ENCODE measurements around the gene RNF10.
"Not testable (repeated sequence)": the region's sequence is repeated elsewhere in the genome, so short reads cannot be mapped to it uniquely, and the experiment has no call there.

The RNF10 gene

GRCh38 chr12:120528861-120529525 is 5.2 kb upstream of the RNF10 start, which contains the start of gene COQ5:
Gene COQ5 (minus strand): TSS chr12:120529158. CDS start chr12:120529141, 17 bp downstream.
- DNase-seq: peak; percentile 86 to 87

- peak in 1 of 2 donors; percentile 19 for DNase-seq
Observed at GRCh38 chr12:120529641-120530417, 4.3 kb upstream of the RNF10 start.

- not testable (repeated sequence) for DNase-seq
Observed at GRCh38 chr12:120530418-120530761, 3.8 kb upstream of the RNF10 start.

- DNase-seq: no peak
Observed at GRCh38 chr12:120532701-120533238, 1.4 kb upstream of the RNF10 start.

- peak; percentile 58 to 60 for DNase-seq
Observed at GRCh38 chr12:120534703-120535655, 823 bp downstream of the RNF10 start.

GRCh38 chr12:120536064-120536791 is 2.1 kb downstream of the RNF10 start:
- peak; percentile 13 to 23 for DNase-seq

- no peak for DNase-seq
Observed at GRCh38 chr12:120537856-120538220, 3.7 kb downstream of the RNF10 start.

- no peak for DNase-seq
Observed at GRCh38 chr12:120538281-120539156, 4.4 kb downstream of the RNF10 start.

- DNase-seq: no peak
Observed at GRCh38 chr12:120539303-120539702, 5.1 kb downstream of the RNF10 start.

- no peak for DNase-seq
Observed at GRCh38 chr12:120540445-120540844, 6.3 kb downstream of the RNF10 start.

- no peak for DNase-seq
Observed at GRCh38 chr12:120542166-120542565, 8.0 kb downstream of the RNF10 start.

GRCh38 chr12:120544691-120545090 is 10.5 kb downstream of the RNF10 start:
- DNase-seq: no peak

- DNase-seq: no peak
Observed at GRCh38 chr12:120546050-120546386, 11.9 kb downstream of the RNF10 start.

- DNase-seq: no peak
Observed at GRCh38 chr12:120554678-120555077, 20.5 kb downstream of the RNF10 start.

GRCh38 chr12:120557589-120557988 is 23.4 kb downstream of the RNF10 start:
- no peak for DNase-seq

- no peak for DNase-seq
Observed at GRCh38 chr12:120562906-120563305, 28.8 kb downstream of the RNF10 start.

GRCh38 chr12:120563495-120563894 is 29.3 kb downstream of the RNF10 start:
- no peak for DNase-seq

GRCh38 chr12:120571299-120571698 is 37.1 kb downstream of the RNF10 start:
- DNase-seq: no peak

GRCh38 chr12:120573560-120573959 is 39.4 kb downstream of the RNF10 start:
- no peak for DNase-seq

GRCh38 chr12:120574106-120574505 is 40.0 kb downstream of the RNF10 start:
- DNase-seq: no peak

- no peak for DNase-seq
Observed at GRCh38 chr12:120579179-120579578, 45.0 kb downstream of the RNF10 start.
